ENCODE results near the gene VAV2.

VAV2 gene

GRCh38 chr9:133791735-133792649 is 200.1 kb downstream of the VAV2 start:
- DNase-seq, result no peak

- DNase-seq, result no peak
These were observed 201.1 kb downstream of the VAV2 start for GRCh38 chr9:133791069-133791468.

- no peak for DNase-seq
These were observed 202.3 kb downstream of the VAV2 start for GRCh38 chr9:133789778-133790177.

GRCh38 chr9:133788819-133789717 is 203.1 kb downstream of the VAV2 start:
- no peak for DNase-seq

- no peak for DNase-seq
These were observed 203.9 kb downstream of the VAV2 start for GRCh38 chr9:133788045-133788818.

GRCh38 chr9:133787754-133788025 is 204.4 kb downstream of the VAV2 start:
- DNase-seq, result no peak

- no peak for DNase-seq
These were observed 205.0 kb downstream of the VAV2 start for GRCh38 chr9:133786907-133787753.

- DNase-seq, result no peak
These were observed 205.8 kb downstream of the VAV2 start for GRCh38 chr9:133786371-133786753.

GRCh38 chr9:133785753-133786370 is 206.3 kb downstream of the VAV2 start:
- DNase-seq, result no peak

- DNase-seq, result no peak
These were observed 207.2 kb downstream of the VAV2 start for GRCh38 chr9:133784731-133785561.

- no peak for DNase-seq
These were observed 208.8 kb downstream of the VAV2 start for GRCh38 chr9:133783331-133783731.

GRCh38 chr9:133782157-133783130 is 209.7 kb downstream of the VAV2 start:
- DNase-seq, result no peak

- DNase-seq, result no peak
These were observed 210.3 kb downstream of the VAV2 start for GRCh38 chr9:133781828-133782135.

- no peak for DNase-seq
These were observed 210.9 kb downstream of the VAV2 start for GRCh38 chr9:133780962-133781827.

GRCh38 chr9:133780404-133780945 is 211.6 kb downstream of the VAV2 start:
- no peak for DNase-seq

GRCh38 chr9:133779516-133780403 is 212.4 kb downstream of the VAV2 start:
- no peak for DNase-seq

GRCh38 chr9:133779081-133779480 is 213.0 kb downstream of the VAV2 start:
- no peak for DNase-seq
